ENCODE results near the gene PMVK. TPM values are rescaled to one million over a fixed set of nuclear protein-coding genes. Genes with fewer than 3 reads are reported as not detected.
"Not testable (repeated sequence)": the region's sequence is repeated elsewhere in the genome, so short reads cannot be mapped to it uniquely, and the experiment has no call there.

The PMVK gene
- total and polyA plus RNA-seq, 2 donors, result 6.8 to 47.1 TPM

- not testable (repeated sequence) for DNase-seq (ENCODE audit: extremely low spot score); H3K4me1 ChIP-seq (ENCODE audit: insufficient read depth); H3K4me3 ChIP-seq (ENCODE audit: low read depth, low read length); H3K36me3 ChIP-seq (ENCODE audit: insufficient read depth); H3K27ac ChIP-seq (ENCODE audit: low read depth)
- 66% methylated on average over 3 of the region's 3 CpGs for WGBS
Measured at GRCh38 chr1:154908129-154908528, 28.4 kb downstream of the PMVK start.

- H3K4me3 ChIP-seq (ENCODE audit: low read depth, low read length), result no peak overlapping the region
- H3K4me1 ChIP-seq (ENCODE audit: insufficient read depth), result no peaks in the 10 kb centered on the region
- H3K36me3 ChIP-seq (ENCODE audit: insufficient read depth), result no peaks in the 10 kb centered on the region
- H3K27ac ChIP-seq (ENCODE audit: low read depth), result no peak overlapping the region
- WGBS, result 86% methylated on average over 7 of the region's 7 CpGs
- DNase-seq (ENCODE audit: extremely low spot score), result no peak
Measured at GRCh38 chr1:154906621-154907081, 29.9 kb downstream of the PMVK start.

- Histone ChIP-seq H3K4me1 (ENCODE audit: insufficient read depth) (no peaks in the 10 kb centered on the region), H3K4me3 (ENCODE audit: low read depth, low read length) (no peak overlapping the region), H3K27ac (ENCODE audit: low read depth) (no peak overlapping the region), H3K36me3 (ENCODE audit: insufficient read depth) (no peaks in the 10 kb centered on the region)
- 41% methylated on average over 3 of the region's 3 CpGs for WGBS
- DNase-seq (ENCODE audit: extremely low spot score), result no peak
Measured at GRCh38 chr1:154902938-154903566, 33.5 kb downstream of the PMVK start.

DNA sequence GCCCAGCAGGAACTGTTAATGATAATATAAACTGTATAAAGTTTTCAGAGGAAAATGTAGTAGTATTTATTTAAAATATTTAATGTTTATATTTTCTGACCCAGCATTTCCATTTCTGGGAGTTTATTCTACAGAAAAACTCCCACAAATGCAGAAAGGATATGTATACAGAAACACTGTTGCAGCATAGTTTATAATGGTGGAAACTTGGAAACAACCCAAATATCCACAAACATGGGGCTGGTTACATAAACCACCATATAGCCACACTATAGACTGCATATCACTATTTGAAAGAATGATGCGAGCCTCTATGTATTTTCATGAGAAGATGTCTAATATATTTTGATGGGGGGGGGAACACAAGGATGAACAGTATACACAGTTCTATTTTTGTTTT lies 34.9 kb downstream of the PMVK start:
- no peaks in the 10 kb centered on the region for H3K36me3 ChIP-seq (ENCODE audit: insufficient read depth)
- H3K4me3 ChIP-seq (ENCODE audit: low read depth, low read length), result no peak overlapping the region
- 37% methylated on average over 1 of the region's 1 CpG for WGBS
- H3K27ac ChIP-seq (ENCODE audit: low read depth), result no peak overlapping the region
- no peak for DNase-seq (ENCODE audit: extremely low spot score)
- no peaks in the 10 kb centered on the region for H3K4me1 ChIP-seq (ENCODE audit: insufficient read depth)

- H3K4me3 ChIP-seq (ENCODE audit: low read depth, low read length), result no peak overlapping the region
Measured at GRCh38 chr1:154899041-154899440, 37.5 kb downstream of the PMVK start.

DNA sequence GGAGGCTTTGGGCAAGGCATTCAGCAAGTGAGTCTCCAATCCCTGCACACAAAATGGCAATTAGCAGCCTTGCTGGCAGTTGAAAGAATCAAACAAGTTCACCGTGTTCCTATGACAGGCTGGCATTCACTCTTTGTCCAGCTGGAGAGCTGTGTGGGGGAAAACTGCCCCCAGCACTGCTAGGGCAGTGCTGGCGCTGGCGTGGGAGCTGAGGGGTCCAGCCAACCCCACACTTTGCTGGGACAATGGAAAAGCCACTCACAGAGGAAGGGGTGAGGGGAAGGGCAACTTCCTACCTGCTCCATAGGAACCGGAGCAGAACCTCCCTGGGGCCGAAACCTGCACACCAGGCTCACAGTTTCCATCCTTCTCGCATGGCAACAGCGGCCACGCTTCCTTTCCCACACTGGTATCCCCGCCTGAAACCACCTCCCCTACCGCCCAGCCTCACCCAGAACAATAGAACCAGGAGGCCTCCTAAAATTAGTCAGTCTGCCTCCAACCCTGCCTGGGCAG lies 39.7 kb downstream of the PMVK start:
- Histone ChIP-seq H3K4me1 (ENCODE audit: insufficient read depth) (no peaks in the 10 kb centered on the region), H3K4me3 (ENCODE audit: low read depth, low read length) (no peak overlapping the region), H3K36me3 (ENCODE audit: insufficient read depth) (no peaks in the 10 kb centered on the region), H3K27ac (ENCODE audit: low read depth) (no peak overlapping the region)
- 76% methylated on average over 10 of the region's 10 CpGs for WGBS
- DNase-seq (ENCODE audit: extremely low spot score), result no peak

More at GRCh38 chr1:154899041-154899440, 37.5 kb downstream of the PMVK start:
- 93% methylated on average over 6 of the region's 6 CpGs for WGBS
- H3K27ac ChIP-seq (ENCODE audit: low read depth), result no peak overlapping the region
- no peaks in the 10 kb centered on the region for H3K4me1 ChIP-seq (ENCODE audit: insufficient read depth)
- DNase-seq (ENCODE audit: extremely low spot score), result no peak
- no peaks in the 10 kb centered on the region for H3K36me3 ChIP-seq (ENCODE audit: insufficient read depth)

GRCh38 chr1:154895798-154896197 lies 40.7 kb downstream of the PMVK start:
- Histone ChIP-seq H3K4me3 (ENCODE audit: low read depth, low read length) (no peak overlapping the region), H3K36me3 (ENCODE audit: insufficient read depth) (no peaks in the 10 kb centered on the region), H3K27ac (ENCODE audit: low read depth) (no peak overlapping the region), H3K4me1 (ENCODE audit: insufficient read depth) (no peaks in the 10 kb centered on the region)
- WGBS, result 56% methylated on average over 7 of the region's 7 CpGs
- DNase-seq (ENCODE audit: extremely low spot score), result no peak

DNA sequence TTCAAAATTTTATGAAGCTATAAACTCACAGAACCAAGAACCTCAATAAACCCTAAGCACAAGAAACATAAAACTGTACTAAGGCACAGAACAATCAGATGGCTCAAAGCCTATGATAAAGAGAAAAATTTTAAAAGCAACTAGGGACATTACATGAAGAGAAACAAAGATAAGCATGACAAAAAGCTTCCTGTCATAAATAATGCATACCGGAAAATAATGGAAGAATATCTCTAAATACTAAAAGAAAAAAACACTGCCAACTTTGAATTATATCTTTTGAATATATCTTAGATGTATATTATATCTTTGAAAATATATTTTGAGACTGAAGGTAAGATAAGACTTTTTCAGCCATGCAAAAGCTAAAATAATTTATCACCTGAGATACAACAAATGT lies 45.1 kb downstream of the PMVK start:
- Histone ChIP-seq H3K4me1 (ENCODE audit: insufficient read depth) (no peaks in the 10 kb centered on the region), H3K4me3 (ENCODE audit: low read depth, low read length) (no peak overlapping the region), H3K36me3 (ENCODE audit: insufficient read depth) (no peaks in the 10 kb centered on the region), H3K27ac (ENCODE audit: low read depth) (no peak overlapping the region)
- no peak for DNase-seq (ENCODE audit: extremely low spot score)
- WGBS, result 25% methylated on average over 1 of the region's 1 CpG

DNA sequence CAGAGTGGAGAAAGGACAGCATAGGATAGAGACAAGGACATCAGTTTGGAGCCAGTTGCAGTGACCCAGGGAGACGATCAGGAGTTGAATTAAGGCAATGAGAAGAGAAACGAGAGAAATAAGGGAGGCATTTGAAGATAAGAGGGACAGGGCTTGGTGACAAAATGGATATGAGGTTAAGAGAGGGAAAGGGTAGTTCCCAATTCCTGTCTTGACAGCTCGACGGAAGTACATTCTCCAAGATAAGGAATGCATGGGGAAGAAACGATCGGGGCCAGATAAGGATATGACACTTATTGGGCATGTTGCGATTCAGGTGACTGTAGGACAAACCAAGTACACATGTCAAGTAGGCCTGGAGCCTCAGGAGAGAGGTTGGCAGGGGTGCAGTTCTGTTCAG lies 47.8 kb downstream of the PMVK start:
- Histone ChIP-seq H3K4me3 (ENCODE audit: low read depth, low read length) (no peak overlapping the region), H3K4me1 (ENCODE audit: insufficient read depth) (no peaks in the 10 kb centered on the region), H3K27ac (ENCODE audit: low read depth) (no peak overlapping the region), H3K36me3 (ENCODE audit: insufficient read depth) (no peaks in the 10 kb centered on the region)
- no peak for DNase-seq (ENCODE audit: extremely low spot score)
- WGBS, result 63% methylated on average over 7 of the region's 7 CpGs

- H3K4me1 ChIP-seq (ENCODE audit: insufficient read depth), result no peaks in the 10 kb centered on the region
- H3K27ac ChIP-seq (ENCODE audit: low read depth), result no peak overlapping the region
- no peak overlapping the region for H3K4me3 ChIP-seq (ENCODE audit: low read depth, low read length)
- 58% methylated on average over 5 of the region's 5 CpGs for WGBS
- no peak for DNase-seq (ENCODE audit: extremely low spot score)
- no peaks in the 10 kb centered on the region for H3K36me3 ChIP-seq (ENCODE audit: insufficient read depth)
Measured at GRCh38 chr1:154886281-154887015, 50.1 kb downstream of the PMVK start.

DNA sequence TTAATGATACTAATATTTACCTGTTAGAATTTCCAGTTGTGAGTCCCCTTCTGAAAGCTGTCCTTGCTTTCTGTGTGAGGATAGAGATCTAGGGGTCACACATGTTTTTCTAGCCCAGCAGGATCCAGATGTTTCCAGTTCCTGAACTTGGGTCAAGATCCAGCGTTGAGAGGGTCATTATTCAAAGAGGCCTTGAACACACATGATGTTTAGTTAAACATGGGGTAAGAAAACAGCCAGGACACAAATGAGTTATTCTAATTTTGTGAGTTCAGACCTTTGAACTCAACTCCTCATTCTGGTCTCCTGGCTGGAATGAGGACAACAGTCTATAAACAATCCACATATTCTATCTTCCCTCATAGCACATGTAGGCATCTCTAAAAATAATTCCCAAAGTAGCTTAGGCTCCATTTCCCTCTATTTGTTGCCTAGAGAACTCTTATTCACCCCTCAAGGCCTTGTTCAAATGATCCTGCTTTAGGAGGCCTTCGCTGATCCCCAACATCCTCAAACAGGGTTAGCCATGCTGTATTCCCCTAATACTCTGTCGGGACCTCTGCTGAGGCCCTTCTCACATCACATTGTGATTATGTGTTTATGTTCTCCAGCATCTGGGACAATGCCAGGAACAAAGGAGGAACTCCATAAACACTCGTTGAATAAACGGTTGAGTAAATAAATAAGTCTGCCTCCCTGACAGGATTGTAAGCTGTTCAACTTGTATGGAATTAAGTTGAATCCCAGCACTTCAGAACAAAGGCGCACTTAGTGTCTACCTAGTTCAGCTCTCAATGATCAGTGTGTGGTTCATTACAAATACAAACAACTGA lies 51.4 kb downstream of the PMVK start:
- no peak overlapping the region for H3K4me3 ChIP-seq (ENCODE audit: low read depth, low read length)
- DNase-seq (ENCODE audit: extremely low spot score), result no peak
- H3K27ac ChIP-seq (ENCODE audit: low read depth), result no peak overlapping the region
- 50% methylated on average over 6 of the region's 6 CpGs for whole genome bisulfite sequencing
- H3K36me3 ChIP-seq (ENCODE audit: insufficient read depth), result no peaks in the 10 kb centered on the region
- no peaks in the 10 kb centered on the region for H3K4me1 ChIP-seq (ENCODE audit: insufficient read depth)

- DNase-seq (ENCODE audit: extremely low spot score), result no peak
Measured at GRCh38 chr1:154883919-154884868, 52.3 kb downstream of the PMVK start.

More at GRCh38 chr1:154883919-154884868, 52.3 kb downstream of the PMVK start:
- H3K27ac ChIP-seq (ENCODE audit: low read depth), result no peak overlapping the region
- no peaks in the 10 kb centered on the region for H3K4me1 ChIP-seq (ENCODE audit: insufficient read depth)
- no peaks in the 10 kb centered on the region for H3K36me3 ChIP-seq (ENCODE audit: insufficient read depth)
- H3K4me3 ChIP-seq (ENCODE audit: low read depth, low read length), result no peak overlapping the region
- 75% methylated on average over 15 of the region's 15 CpGs for WGBS

Measured in urinary bladder (tissue), 4 donors.